CD4-positive, alpha-beta T cell treated with Interleukin-12 subunit alpha and Interleukin-12 subunit beta, for 1 hour (primary cell): ENCODE results near the gene TNFRSF19.

Source experiments
- DNase-seq: peaks from one replicate; pipeline ENCODE4 v3.0.0-alpha.2; 2020

Gene TNFRSF19

GRCh38 chr13:23608701-23609413 is 38.6 kb downstream of the TNFRSF19 start:
- no peak for DNase-seq

GRCh38 chr13:23609414-23609760 is 39.2 kb downstream of the TNFRSF19 start:
- DNase-seq, result no peak

GRCh38 chr13:23609874-23610576 is 39.8 kb downstream of the TNFRSF19 start:
- DNase-seq, result no peak

DNA sequence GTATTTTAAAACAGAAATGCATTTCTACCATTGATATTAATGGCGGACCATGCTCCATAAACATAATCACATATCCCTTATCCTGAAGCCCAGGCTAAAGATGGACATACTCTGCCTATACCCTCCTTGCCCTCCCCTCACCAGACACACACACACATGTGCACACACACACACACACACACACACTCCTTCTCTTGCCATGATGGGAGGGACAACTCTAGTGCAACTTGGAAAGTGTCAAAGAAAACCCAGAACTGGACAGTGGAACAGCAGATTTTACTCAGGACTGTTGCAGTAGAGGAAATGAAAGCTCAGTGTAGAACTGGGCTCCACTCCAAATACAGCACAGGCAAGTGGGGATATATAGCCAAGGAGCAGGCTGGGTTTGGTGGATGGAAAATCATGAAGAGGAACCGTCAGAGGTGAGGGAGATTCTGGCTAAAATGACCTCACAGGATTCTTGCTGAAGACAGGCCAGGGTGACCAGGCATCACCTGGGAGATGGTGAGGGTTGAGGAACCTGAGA is 40.8 kb downstream of the TNFRSF19 start:
- DNase-seq, result no peak

DNA sequence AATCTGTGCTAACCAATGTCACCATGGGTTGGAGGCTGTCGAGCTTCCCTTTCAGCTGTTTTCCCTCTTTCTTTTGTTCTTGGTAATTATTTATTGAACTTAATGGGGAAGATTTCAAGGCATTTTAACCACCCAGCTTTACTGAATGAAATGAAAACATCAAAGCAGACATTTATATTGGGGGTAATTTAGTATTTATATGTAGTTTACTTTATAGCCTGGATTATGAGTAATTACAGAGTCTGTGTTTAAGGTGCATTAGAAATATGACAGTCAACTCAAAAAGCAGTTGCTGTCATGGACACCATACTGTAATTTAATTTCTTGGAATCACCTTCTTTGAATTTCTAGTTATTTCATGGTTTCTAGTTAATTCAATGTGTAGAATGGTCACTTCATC is 42.0 kb downstream of the TNFRSF19 start:
- no peak for DNase-seq

DNA sequence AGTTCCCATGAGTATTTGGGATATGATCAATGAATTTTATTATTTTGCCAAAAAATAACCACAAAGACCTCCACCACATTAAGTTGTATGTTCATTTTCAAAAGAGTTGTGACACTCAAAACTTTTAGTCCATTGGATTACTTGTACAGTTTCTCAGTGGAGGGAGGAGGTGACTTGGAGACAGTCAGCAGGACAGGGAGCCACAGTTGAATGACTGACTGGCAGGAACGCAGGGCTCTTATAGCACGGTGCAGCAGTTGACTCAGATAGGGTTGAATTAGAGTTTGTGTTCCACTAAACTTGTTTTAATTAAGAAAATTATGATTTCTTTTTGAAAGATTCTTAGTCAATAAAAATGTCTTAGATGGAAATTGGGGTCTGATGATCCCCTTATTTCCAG is 42.5 kb downstream of the TNFRSF19 start:
- no peak for DNase-seq

DNA sequence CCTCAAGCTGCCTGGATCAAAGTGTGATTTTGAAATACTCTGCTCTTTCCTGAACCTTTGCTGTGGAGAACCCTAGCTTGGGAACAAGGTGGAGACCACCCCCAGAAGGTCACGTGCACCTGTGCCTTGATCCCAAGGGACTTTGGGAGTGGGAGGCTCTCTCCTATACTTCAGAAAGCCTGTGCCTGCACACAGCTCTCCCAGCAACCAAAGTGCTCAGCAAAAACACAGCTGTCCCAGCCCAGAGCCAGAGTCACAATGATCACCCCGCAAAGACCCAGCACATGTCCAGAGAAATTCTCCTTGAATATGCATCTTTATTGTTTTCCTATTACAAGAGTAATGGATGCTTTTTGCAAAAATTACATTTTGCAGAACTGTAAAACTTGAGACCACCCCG is 43.4 kb downstream of the TNFRSF19 start:
- DNase-seq, result no peak

- no peak for DNase-seq
Observed at GRCh38 chr13:23615395-23616081, 45.3 kb downstream of the TNFRSF19 start.

DNA sequence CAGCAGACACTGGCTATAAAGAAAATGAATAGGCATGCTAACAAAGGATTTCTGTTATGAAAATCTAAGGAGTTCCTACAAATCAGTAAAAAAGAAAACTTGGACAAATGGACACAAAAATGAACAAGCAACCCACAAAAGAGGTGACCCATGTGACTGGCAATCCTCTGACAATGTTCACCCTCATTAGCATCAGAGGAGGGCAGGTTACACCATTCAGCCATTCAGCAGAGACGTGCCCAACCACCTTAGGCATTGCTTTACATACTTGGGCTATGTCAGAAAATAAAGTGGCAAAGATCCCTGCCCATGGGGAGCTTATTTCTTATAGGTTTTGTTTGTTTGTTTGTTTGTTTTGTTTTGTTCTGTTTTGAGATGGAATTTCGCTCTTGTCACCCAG is 46.0 kb downstream of the TNFRSF19 start:
- no peak for DNase-seq

DNA sequence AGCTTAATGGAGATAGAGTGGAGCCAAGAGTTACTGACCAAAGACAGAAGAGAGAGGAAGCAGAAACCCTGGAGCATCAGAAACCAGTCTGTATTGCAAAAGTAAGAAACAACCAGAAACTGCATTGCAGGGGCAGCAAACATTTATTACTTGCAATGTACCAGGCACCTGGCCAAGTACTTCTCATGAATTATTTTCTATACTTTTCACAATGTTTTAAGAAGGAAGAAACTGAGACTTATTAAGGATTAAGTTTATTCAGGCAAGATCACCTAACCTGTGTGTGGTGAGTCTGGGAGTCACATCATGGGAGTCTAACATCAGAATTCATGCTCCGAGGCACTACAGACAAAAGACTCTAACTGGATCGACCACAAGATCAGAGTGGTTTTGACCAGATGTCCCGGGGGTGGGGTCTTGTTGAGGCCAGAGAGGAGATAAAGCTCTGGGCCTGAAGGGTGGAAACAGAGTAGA is 47.4 kb downstream of the TNFRSF19 start:
- no peak for DNase-seq

DNA sequence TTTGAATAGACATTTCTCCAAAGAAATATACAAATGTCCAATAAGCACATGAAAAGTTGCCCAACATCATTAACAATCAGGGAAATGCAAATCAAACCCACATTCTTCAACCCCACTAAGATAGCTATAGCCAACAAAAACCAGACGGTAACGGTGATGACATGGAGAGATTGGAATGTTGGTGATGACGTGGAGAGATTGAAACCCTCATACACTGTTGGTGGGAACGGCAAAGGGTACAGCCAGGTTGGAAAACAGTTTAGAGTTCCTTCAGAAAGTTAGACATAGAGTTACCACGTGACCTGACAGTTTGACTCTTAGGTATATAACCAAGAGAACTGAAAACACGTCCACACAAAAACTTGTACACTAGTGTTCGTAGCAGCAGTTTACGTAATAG is 48.1 kb downstream of the TNFRSF19 start:
- DNase-seq, result no peak

- no peak for DNase-seq
Observed at GRCh38 chr13:23619068-23619855, 49.0 kb downstream of the TNFRSF19 start.

DNA sequence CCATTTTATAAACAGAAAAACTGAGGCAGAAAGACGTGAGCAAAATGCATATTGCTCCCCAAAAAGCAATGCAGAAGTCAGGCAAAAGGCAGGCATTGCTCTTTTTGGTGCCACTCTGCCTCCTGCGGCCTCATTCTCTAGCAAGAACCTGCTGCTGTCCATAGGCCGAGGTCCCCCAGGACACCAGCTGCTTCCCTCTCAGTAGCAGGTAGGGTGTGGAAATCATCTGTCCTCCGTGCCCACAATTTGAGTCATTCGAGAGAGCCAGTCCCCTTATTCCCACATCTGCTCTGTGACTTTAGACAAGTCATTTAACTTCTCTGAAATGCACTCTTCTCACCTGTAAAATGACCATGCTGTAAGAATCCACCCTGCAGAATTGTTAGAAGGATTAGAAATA is 50.0 kb downstream of the TNFRSF19 start:
- DNase-seq, result no peak

GRCh38 chr13:23620613-23621315 is 50.6 kb downstream of the TNFRSF19 start:
- no peak for DNase-seq

DNA sequence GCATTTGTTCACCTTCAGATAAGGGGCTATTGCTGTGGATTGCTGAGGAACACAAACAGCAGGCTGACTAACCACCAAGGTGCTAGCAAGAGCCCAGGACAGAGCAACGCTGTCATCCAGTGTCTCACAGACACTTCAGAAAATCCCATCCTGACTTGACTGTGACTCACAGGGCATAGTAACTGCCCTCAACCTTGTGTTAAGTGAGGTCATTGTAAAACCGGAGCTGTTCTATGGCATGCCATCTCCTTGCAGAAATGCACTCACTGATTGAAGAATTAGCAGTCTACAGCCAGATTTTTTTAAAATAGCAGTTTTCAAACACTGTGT is 51.1 kb downstream of the TNFRSF19 start:
- no peak for DNase-seq

DNA sequence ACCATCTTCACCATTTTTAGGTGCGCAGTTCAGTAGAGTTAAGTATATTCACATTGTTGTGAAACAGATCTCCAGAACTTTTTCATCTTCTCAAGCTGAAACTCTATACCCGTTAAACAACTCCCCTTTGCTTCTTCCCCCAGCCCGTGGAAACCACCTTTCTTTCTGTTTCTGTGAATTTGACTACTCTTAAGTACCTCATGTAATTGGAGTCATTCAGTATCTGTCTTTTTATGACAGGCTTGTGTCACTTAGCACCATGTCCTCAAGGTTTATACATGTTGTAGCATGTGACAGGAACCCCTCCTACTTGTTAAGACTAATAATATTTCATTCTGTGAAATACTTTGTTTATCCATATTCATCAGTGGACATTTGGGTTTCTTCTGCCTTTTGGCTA is 52.8 kb downstream of the TNFRSF19 start:
- no peak for DNase-seq

- DNase-seq, result no peak
Observed at GRCh38 chr13:23623394-23623793, 53.2 kb downstream of the TNFRSF19 start.

- DNase-seq, result no peak
Observed at GRCh38 chr13:23626700-23627099, 56.5 kb downstream of the TNFRSF19 start.

DNA sequence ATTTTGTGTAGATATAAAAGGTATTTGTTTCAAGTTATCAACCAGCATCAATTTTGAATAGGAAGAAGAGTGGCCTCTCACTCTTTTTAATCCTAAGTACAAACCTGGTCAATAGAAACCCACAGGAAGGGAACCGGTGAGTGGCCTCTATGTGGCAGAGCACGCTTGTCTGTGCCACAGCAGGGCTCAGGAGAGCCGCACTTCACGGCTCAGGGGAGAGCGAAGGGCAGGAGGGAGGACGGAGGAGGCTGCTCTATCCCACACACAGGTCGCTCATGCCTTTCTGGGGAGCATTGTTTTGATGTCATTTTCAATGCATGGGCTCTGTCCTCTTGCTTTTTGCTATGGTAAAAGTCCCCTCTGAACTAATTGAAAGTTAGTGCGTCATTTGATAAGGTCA is 57.2 kb downstream of the TNFRSF19 start:
- DNase-seq, result no peak

- no peak for DNase-seq
Observed at GRCh38 chr13:23628250-23628649, 58.0 kb downstream of the TNFRSF19 start.

DNA sequence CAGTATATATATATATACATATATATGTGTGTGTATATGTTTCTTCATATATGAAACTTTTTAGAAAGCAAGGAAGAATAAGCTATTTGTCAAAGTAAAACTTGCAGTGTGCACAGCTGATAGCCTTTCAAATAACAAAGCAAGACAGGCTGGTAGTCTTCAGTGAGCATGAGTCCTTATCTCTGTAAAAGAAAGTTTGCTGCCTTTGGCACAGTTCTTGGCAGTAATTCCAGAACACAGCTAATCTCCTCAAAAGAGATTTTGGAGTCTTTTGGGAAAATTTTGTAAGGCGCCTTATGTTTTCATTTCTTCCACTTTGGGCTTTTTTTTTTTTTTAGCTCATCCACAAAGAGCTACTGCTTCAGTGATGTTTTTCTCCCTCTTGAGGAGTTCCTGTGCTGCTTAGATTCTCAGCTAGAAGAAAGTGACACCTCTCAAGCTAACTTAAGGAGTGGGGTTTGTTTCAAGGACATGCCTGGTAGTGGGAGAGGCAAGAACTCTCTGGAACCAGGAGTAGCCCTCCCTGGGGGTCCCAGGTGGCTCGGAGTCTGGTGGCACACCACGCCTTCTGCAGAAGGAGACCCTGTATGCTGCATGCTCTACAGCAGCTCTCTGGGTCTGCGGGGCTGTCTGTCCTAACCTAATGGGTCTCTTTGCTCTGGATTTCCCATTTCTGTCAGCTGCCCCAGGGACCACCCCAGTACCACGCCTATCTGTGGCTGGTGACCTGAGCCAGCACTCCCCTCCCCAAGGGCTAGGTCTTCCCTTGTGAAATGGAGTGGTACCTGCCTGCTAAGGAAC is 58.8 kb downstream of the TNFRSF19 start:
- no peak for DNase-seq
